NCI-H1105 (cell line): ENCODE data around the gene TPM2.
"Not testable (repeated sequence)": the region's sequence is repeated elsewhere in the genome, so short reads cannot be mapped to it uniquely, and the experiment has no call there.

ENCODE experiments used
- DNase-seq: peaks from one replicate; lab custom pipeline; 2025; lab: John Stamatoyannopoulos, UW

The TPM2 gene

GRCh38 chr9:35653611-35654010, 36.1 kb downstream of the TPM2 start:
- no peak for DNase-seq

- no peak for DNase-seq
These were observed 36.9 kb downstream of the TPM2 start for GRCh38 chr9:35652829-35653209.

DNA sequence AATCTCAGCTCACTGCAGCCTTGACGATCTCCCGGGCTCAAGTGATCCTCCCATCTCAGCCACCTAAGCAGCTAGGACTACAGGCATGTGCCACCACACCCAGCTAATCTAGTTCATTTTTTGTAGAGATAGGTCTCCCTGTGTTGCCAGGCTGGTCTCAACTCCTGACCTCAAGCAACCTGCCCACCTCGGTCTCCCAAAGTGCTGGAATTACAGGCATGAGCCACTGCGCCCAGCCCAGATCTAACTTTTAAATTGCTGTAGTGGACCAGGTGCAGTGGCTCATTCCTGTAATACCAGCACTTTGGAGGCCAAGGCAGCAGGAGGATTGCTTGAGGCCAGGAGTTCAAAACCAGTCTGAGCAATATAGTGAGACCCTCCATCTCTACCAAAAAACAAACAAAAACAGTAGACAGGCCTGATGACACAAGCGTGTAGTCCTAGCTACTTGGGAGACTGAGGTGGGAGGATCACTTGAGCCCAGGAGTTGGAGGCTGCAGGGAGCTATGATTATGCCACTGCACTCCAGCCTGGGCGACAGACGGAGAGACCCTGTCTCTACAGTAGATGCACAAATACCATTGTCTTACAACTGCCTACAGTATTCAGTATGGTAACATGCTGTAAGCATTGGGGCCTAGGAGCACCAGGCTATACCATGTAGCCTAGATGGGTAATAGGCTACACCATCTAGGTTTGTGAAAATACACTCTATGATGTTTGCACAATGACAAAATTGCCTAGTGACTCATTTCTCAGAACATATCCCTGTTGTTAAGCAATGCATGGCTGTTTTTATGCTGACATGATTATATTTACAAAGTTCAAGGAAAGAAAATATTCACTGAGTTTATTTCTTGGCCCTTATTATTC, 37.5 kb downstream of the TPM2 start:
- no peak for DNase-seq

DNA sequence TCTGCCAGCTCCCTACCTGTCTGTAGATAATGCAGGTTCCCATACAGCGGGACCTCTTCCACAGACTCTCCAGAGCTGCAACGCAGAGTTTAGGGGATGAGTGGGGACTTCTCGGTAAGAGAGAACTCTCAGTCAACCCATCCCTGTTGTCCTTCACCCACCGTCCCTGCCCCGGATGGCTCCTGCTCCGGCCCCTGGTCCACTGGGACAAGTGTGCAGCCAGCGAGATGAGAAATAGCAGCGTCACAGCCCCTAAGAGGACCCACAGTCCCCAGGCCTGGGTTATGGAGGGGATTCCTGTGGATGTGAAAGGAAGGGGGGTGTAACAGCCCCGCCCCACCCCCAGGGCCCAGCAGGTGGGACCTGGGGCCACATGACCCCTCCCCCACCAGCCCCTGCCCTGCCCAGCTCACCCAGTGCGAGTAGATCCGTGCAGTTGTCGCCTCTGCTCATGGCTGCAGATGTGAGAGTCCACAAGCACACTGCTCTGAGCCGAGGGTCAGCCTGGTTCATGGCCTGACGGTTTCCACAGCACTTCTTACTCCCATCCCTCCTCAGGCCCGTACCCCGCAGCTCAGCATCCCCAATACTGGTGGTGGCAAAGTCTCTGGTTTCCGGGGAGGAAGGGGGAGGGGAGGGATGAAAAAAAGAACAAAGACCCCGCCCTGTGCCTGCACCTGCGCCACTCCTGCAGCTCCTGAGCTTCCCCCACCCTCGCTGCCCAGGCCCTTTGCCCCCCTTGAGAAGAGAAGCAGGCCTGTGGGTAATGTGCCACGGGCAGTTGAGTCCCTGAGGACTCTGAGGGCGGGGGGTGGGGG, 39.2 kb downstream of the TPM2 start, which contains the start of gene SIT1:
Gene SIT1, minus strand, starts transcription at position 591 of the 818 bp plus-strand sequence. Its CDS starts 78 bp downstream, at position 513.
- no peak for DNase-seq

GRCh38 chr9:35649431-35650340, 40.0 kb downstream of the TPM2 start:
- no peak for DNase-seq

DNA sequence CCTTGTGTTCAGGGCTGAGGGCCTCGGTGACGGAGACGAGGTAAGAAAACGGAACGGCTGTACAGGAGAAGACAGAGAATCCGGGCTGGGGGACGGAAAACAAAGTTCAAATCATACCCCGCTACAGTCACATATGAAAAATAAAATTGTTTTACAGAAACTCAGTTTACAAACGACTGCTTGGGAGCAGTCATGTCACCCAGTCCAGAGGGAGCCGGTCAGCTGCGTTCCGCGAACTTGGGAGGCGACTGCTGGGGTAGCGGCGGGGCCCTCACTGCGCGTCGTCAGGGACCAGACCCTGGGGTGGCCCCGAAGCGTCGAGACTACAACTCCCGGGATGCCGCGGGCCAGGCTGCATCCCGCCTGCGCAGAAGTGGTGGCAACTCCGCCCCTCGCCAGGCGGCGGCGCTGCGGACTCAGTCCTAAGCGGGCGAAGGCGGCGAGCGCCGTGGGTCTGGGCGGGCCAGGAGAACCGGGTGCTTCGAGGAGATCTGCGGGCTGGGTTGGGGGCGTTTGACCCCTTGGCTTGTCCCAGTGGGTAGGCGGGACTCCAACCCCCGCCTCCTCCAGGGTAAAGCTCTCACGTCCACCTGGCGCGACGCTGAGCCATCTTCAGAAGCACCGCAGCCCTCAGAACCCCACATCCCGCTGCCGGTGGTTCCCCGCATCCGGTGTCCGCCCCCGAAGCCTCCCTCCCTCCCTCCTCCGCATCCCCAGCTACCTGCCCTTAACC, 43.0 kb downstream of the TPM2 start:
- DNase-seq, result peak; percentile 88

DNA sequence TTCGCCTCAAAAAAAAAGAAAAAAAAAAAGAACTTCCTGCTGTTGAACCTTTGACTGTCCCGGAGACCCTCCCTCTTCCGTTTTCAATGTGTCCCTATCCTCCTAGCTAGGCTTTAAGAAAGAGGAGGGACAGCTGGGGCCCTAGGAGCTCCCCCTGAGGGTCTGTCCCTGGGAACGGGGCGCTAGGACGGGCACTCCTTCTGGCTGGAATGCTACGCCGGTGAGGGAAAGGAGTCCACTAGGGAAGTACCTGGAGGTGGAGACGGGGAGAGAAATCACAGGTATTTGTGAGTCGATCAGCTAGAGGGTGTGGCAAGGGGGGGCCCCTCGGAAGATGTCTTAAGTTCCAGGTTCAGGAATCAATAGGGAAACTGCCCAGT, 43.6 kb downstream of the TPM2 start:
- peak; percentile 37 for DNase-seq

DNA sequence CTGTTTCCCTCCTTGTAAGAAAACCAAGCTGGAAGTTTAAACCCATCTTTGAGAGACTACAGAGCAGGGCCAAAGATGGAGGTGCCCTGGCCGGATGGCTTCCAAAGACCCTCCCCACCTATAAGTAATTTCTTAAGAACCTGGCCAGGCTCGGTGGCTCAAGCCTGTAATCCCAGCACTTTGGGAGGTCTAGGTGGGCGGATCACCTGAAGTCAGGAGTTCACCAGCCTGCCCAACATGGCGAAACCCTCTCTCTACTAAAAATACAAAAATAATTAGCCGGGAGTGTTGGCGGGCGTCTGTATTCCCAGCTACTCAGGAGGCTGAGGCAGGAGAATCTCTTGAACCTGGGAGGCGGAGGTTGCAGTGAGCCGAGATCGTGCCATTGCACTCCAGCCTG, 44.0 kb downstream of the TPM2 start:
- DNase-seq, result not testable (repeated sequence)

- no peak for DNase-seq
These were observed 46.7 kb downstream of the TPM2 start for GRCh38 chr9:35643046-35643445.

DNA sequence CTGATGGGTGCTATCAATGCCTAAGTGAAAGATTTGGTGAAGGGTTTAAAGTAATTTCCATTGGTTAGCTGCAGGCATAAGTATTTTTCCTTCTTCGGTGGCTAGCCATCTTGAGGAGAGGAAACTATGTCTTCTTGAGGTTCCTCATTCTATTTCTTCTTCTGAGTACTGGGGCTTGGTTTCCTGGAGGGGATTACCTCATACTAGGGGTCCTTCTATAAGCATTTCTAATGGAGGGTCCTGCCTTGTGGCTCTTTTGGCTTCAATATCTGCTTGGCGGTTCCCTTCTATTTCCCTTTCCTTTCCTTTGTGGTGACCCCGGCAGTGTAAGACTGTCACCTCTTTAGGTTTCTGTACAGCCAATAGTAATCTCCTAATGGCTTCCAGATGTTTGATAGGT, 48.2 kb downstream of the TPM2 start:
- not testable (repeated sequence) for DNase-seq

DNA sequence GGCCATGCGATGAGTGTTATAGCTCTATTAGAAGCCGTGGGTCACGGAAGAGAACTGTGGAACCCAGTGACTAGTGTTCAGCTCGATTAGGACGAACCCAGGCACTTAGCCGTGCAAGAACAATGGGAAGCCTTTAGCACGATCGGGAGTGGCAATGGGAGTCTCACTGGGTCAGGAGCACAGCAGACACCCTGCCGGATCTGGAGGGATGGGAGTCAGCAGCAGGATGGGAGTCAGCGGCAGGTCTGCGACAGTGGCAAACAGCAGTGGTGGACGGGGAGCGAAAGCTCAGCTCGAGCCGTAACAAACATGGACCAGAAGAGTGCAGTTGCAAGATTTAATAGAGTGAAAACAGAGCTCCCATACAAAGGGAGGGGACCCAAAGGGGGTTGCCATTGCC, 49.3 kb downstream of the TPM2 start:
- not testable (repeated sequence) for DNase-seq

DNA sequence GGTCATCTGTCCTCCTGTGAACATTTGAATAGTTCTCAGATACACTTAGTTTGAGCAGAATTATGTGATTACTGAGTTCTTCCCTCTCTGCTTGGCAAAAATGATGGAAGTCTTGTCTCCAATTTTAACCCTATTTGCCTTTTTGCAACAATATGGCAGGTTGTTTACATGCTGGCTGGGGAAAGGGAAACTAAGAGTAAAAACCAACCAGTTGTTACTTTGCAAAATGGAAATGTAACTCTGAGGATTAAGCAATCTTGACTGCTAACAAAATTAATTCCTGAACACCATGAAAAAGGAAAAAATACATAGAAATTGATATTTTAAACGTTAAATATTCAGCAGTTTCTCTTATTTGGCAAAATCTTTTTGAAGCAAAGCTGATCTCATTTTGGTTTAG, 50.1 kb downstream of the TPM2 start:
- DNase-seq, result no peak

GRCh38 chr9:35639225-35639624, 50.5 kb downstream of the TPM2 start:
- not testable (repeated sequence) for DNase-seq

- not testable (repeated sequence) for DNase-seq
These were observed 51.0 kb downstream of the TPM2 start for GRCh38 chr9:35638751-35639150.

DNA sequence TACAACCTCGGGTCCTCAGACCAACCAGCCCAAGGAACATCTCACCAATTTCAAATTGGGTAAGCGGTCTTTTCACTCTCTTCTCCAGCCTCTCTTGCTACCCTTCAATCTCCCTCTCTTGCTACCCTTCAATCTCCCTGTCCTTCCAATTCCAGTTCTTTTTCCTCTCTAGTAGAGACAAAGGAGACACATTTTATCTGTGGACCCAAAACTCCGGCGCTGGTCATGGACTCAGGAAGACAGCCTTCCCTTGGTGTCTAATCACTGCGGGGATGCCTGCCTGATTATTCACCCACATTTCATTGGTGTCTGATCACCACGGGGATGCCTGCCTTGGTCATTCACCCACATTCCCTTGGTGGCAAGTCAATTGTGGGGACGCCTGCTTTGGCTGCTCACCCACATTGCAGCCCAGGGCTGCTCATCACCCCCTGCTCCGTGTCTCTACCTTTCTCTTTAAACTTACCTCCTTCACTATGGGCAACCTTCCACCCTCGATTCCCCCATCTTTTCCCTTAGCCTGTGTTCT, 52.2 kb downstream of the TPM2 start:
- DNase-seq, result not testable (repeated sequence)

- not testable (repeated sequence) for DNase-seq
These were observed 52.9 kb downstream of the TPM2 start for GRCh38 chr9:35636877-35637246.

GRCh38 chr9:35636135-35636876, 53.4 kb downstream of the TPM2 start:
- no peak for DNase-seq

- DNase-seq, result no peak
These were observed 54.0 kb downstream of the TPM2 start for GRCh38 chr9:35635730-35636129.
